Measurements from ENCODE around the gene CDK5RAP1.

DNA sequence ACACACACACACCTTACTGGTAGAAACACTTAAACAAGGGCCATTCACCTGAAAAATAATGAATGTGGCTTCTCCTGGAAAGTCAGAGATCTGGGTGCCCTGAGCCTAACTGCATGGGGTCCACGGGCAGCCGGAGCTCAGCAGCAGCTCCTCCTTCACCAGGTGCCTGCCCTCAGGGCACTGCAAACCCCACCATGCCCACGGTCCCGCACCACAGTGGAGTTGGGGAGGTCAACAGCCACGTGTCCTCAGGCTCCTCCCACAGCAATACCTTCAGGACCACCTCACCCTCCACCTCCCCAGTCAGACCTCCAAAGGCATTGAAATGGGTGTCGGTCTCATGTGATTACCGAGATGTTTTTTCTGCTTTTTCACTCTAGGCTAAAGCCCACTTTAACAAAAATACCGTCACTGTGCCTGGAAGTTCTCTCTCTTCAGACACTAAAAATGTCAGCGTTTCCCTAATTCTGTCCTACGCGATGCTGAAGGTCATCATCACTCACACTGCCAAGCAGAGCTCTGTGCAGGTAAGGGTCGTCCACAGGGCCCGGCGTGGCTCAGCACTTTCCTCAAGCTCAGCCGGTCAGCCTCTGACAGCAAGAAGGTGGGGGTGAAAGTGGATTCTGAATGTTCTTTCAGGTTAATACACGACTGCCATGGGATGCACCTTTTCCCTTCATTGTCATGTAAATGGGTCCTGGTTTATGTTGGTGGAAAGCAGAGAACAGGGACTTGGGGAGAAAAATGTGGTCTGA, 48.9 kb downstream of the CDK5RAP1 start:
- TF ChIP-seq, protein P1, sequence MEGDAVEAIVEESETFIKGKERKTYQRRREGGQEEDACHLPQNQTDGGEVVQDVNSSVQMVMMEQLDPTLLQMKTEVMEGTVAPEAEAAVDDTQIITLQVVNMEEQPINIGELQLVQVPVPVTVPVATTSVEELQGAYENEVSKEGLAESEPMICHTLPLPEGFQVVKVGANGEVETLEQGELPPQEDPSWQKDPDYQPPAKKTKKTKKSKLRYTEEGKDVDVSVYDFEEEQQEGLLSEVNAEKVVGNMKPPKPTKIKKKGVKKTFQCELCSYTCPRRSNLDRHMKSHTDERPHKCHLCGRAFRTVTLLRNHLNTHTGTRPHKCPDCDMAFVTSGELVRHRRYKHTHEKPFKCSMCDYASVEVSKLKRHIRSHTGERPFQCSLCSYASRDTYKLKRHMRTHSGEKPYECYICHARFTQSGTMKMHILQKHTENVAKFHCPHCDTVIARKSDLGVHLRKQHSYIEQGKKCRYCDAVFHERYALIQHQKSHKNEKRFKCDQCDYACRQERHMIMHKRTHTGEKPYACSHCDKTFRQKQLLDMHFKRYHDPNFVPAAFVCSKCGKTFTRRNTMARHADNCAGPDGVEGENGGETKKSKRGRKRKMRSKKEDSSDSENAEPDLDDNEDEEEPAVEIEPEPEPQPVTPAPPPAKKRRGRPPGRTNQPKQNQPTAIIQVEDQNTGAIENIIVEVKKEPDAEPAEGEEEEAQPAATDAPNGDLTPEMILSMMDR (IDR thresholded peaks at IDR 0.05; ENCODE audit: low read depth, low read length, missing input control), result no peak
- TF ChIP-seq RXRA (IDR thresholded peaks at IDR 0.05), result no peak
- no peak for TF ChIP-seq GABPA (IDR thresholded peaks at IDR 0.05 in 1 of 2, conservative IDR thresholded peaks at IDR 0.05 in 1 of 2)
- TF ChIP-seq, protein P2, sequence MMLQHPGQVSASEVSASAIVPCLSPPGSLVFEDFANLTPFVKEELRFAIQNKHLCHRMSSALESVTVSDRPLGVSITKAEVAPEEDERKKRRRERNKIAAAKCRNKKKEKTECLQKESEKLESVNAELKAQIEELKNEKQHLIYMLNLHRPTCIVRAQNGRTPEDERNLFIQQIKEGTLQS (IDR thresholded peaks at IDR 0.05), result no peak
- TF ChIP-seq HNF4A (conservative IDR thresholded peaks at IDR 0.05), result no peak
- TF ChIP-seq YY1 (IDR thresholded peaks at IDR 0.05), result no peak
- no peak for TF ChIP-seq EGR1 (IDR thresholded peaks at IDR 0.05; ENCODE audit: low read depth in 2 of 2)
- TF ChIP-seq, protein P3, sequence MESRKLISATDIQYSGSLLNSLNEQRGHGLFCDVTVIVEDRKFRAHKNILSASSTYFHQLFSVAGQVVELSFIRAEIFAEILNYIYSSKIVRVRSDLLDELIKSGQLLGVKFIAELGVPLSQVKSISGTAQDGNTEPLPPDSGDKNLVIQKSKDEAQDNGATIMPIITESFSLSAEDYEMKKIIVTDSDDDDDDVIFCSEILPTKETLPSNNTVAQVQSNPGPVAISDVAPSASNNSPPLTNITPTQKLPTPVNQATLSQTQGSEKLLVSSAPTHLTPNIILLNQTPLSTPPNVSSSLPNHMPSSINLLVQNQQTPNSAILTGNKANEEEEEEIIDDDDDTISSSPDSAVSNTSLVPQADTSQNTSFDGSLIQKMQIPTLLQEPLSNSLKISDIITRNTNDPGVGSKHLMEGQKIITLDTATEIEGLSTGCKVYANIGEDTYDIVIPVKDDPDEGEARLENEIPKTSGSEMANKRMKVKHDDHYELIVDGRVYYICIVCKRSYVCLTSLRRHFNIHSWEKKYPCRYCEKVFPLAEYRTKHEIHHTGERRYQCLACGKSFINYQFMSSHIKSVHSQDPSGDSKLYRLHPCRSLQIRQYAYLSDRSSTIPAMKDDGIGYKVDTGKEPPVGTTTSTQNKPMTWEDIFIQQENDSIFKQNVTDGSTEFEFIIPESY (IDR thresholded peaks at IDR 0.05), result no peak
- TF ChIP-seq JUND (IDR thresholded peaks at IDR 0.05), result no peak
- TF ChIP-seq, protein P4, sequence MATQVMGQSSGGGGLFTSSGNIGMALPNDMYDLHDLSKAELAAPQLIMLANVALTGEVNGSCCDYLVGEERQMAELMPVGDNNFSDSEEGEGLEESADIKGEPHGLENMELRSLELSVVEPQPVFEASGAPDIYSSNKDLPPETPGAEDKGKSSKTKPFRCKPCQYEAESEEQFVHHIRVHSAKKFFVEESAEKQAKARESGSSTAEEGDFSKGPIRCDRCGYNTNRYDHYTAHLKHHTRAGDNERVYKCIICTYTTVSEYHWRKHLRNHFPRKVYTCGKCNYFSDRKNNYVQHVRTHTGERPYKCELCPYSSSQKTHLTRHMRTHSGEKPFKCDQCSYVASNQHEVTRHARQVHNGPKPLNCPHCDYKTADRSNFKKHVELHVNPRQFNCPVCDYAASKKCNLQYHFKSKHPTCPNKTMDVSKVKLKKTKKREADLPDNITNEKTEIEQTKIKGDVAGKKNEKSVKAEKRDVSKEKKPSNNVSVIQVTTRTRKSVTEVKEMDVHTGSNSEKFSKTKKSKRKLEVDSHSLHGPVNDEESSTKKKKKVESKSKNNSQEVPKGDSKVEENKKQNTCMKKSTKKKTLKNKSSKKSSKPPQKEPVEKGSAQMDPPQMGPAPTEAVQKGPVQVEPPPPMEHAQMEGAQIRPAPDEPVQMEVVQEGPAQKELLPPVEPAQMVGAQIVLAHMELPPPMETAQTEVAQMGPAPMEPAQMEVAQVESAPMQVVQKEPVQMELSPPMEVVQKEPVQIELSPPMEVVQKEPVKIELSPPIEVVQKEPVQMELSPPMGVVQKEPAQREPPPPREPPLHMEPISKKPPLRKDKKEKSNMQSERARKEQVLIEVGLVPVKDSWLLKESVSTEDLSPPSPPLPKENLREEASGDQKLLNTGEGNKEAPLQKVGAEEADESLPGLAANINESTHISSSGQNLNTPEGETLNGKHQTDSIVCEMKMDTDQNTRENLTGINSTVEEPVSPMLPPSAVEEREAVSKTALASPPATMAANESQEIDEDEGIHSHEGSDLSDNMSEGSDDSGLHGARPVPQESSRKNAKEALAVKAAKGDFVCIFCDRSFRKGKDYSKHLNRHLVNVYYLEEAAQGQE (IDR thresholded peaks at IDR 0.05), result no peak
- no peak for TF ChIP-seq TAF1 (conservative IDR thresholded peaks at IDR 0.05)
- no peak for TF ChIP-seq RAD21 (IDR thresholded peaks at IDR 0.05)
- TF ChIP-seq, protein P5, sequence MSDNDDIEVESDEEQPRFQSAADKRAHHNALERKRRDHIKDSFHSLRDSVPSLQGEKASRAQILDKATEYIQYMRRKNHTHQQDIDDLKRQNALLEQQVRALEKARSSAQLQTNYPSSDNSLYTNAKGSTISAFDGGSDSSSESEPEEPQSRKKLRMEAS (IDR thresholded peaks at IDR 0.05), result no peak
- TF ChIP-seq HNF4G (IDR thresholded peaks at IDR 0.05), result no peak

Data from liver (tissue), 3 donors.